Endothelial cell of umbilical vein (primary cell): ENCODE measurements around the gene KDM3A. TPM values are rescaled to one million over a fixed set of nuclear protein-coding genes. Genes with fewer than 3 reads are reported as not detected.

Source experiments
- BruUV-seq: library from RNA; stranded (reverse); fragments of 400-500 nt; replicated peaks from 2 replicates; lab custom pipeline; 2021; lab: Mats Ljungman, UMichigan
- CTCF ChIA-PET: fragments of 300-600, 350-600 bp; sonication (Branson Sonifier 250); formaldehyde crosslinking; loops from one replicate; lab custom pipeline; 2021; ENCODE audit warnings: antibody characterized with exemption, inconsistent platforms; lab: Charles Lee
- POLR2A ChIA-PET: fragments of 300-600, 350-600 bp; sonication (Branson Sonifier 250); formaldehyde crosslinking; loops from one replicate; lab custom pipeline; 2021; ENCODE audit warnings: antibody characterized with exemption, inconsistent platforms; lab: Charles Lee
- DNase-seq: peaks from one replicate; pipeline ENCODE4 v3.0.0-alpha.2; 2011; ENCODE audit warnings: low read depth, low spot score
- FAIRE-seq: peaks from 2 replicates; lab custom pipeline; 2011; peaks lifted over from hg19 to GRCh38; lab: Jason Lieb, UNC
- H2AFZ ChIP-seq: 2 replicates; pipeline ENCODE4 v1.6.0; 2012; ENCODE audit warnings: low read depth, low read length, control low read depth, inconsistent platforms
- H3K27ac ChIP-seq: 2 replicates; pipeline ENCODE4 v1.5.1; 2011; ENCODE audit warnings: low read depth, mild to moderate bottlenecking, control low read depth, low read length, moderate library complexity; ENCODE audit not compliant: insufficient read depth
- H3K27me3 ChIP-seq, 2 experiments: 2 replicates each; pipeline versions ENCODE4 v1.6.0 to v1.6.1; 2011; ENCODE audit warnings: low read length in 2 of 2, mixed read lengths in 1 of 2; ENCODE audit not compliant: control insufficient read depth in 2 of 2, insufficient read depth in 2 of 2
- H3K36me3 ChIP-seq, 2 experiments: 2 replicates in 1 of 2; 3 replicates in 1 of 2; pipeline ENCODE4 v1.5.1; 2011; ENCODE audit warnings: low read length in 2 of 2, mild to moderate bottlenecking in 1 of 2, moderate library complexity in 1 of 2; ENCODE audit not compliant: control insufficient read depth in 2 of 2, insufficient read depth in 2 of 2; ENCODE audit errors: extremely low read depth in 1 of 2
- H3K4me1 ChIP-seq: 3 replicates; pipeline ENCODE4 v1.5.1; 2011; ENCODE audit warnings: mild to moderate bottlenecking, low read length; ENCODE audit not compliant: control insufficient read depth, insufficient read depth; ENCODE audit errors: extremely low read depth
- H3K4me2 ChIP-seq: 2 replicates; pipeline ENCODE4 v1.6.1; 2011; ENCODE audit warnings: low read length, control low read depth, mixed read lengths; ENCODE audit not compliant: insufficient read depth
- H3K4me3 ChIP-seq, 3 experiments: fragments of 200-600 bp in 1 of 3; sonication (generic), shearing (Covaris generic) in 1 of 3; replicated peaks in 1 of 3; 2 replicates each; pipeline ENCODE4 v1.5.1; 2011 to 2016; ENCODE audit warnings: control low read depth in 3 of 3, low read length in 3 of 3, mild to moderate bottlenecking in 2 of 3, inconsistent platforms in 1 of 3, low read depth in 1 of 3, moderate library complexity in 1 of 3; ENCODE audit not compliant: insufficient read depth in 1 of 3
- H3K79me2 ChIP-seq: 2 replicates; pipeline ENCODE4 v1.6.0; 2012; ENCODE audit warnings: low read length, inconsistent platforms; ENCODE audit not compliant: control insufficient read depth, insufficient read depth
- H3K9ac ChIP-seq: replicated peaks from 2 replicates; pipeline ENCODE3; 2011; ENCODE audit warnings: low read length, control low read depth; ENCODE audit not compliant: insufficient read depth; ENCODE audit errors: extremely low read depth
- H3K9me1 ChIP-seq: replicated peaks from 3 replicates; pipeline ENCODE4 v1.6.0; 2011; ENCODE audit warnings: mild to moderate bottlenecking, low read length; ENCODE audit not compliant: control insufficient read depth, insufficient read depth; ENCODE audit errors: extremely low read depth
- H3K9me3 ChIP-seq: replicated peaks from 2 replicates; pipeline ENCODE4 v1.5.1; 2012; ENCODE audit warnings: low read length, inconsistent platforms; ENCODE audit not compliant: control insufficient read depth, insufficient read depth
- H4K20me1 ChIP-seq: replicated peaks from 2 replicates; pipeline ENCODE3; 2011; ENCODE audit warnings: mild to moderate bottlenecking, low read length; ENCODE audit not compliant: control insufficient read depth, insufficient read depth; ENCODE audit errors: extremely low read depth
- CTCF ChIP-seq, 2 donors: IDR thresholded peaks; 1 replicate in 1 of 2; 2 replicates in 1 of 2; pipeline ENCODE4 v1.5.1; 2011; ENCODE audit warnings: low read length in 2 of 2, mild to moderate bottlenecking in 2 of 2, moderate library complexity in 2 of 2, control low read depth in 1 of 2, inconsistent platforms in 1 of 2, low read depth in 1 of 2; ENCODE audit not compliant: insufficient read depth in 1 of 2; ENCODE audit errors: extremely low read depth in 1 of 2
- EZH2 ChIP-seq: IDR thresholded peaks from 2 replicates; pipeline ENCODE4 v1.6.1; 2012; ENCODE audit warnings: borderline replicate concordance, low read depth, mild to moderate bottlenecking, moderate library complexity, low read length, inconsistent platforms; ENCODE audit not compliant: severe bottlenecking
- FOS ChIP-seq: IDR thresholded peaks from 2 replicates; pipeline ENCODE4 v1.6.1; 2011; ENCODE audit warnings: mild to moderate bottlenecking, low read length, moderate library complexity, borderline replicate concordance; ENCODE audit not compliant: insufficient read depth
- GATA2 ChIP-seq: IDR thresholded peaks from 2 replicates; pipeline ENCODE4 v1.7.0; 2011; ENCODE audit warnings: low read depth, mild to moderate bottlenecking, moderate library complexity, mixed read lengths, low read length; ENCODE audit not compliant: insufficient read length, insufficient read depth
- JUN ChIP-seq: IDR thresholded peaks from 2 replicates; pipeline ENCODE4 v1.6.1; 2011; ENCODE audit warnings: borderline replicate concordance, low read depth; ENCODE audit not compliant: insufficient read length, insufficient read depth
- MAX ChIP-seq: IDR thresholded peaks from 2 replicates; pipeline ENCODE4 v1.6.1; 2011; ENCODE audit not compliant: insufficient read depth, insufficient read length
- MYC ChIP-seq: IDR thresholded peaks from one replicate; pipeline ENCODE4 v1.6.1; 2011; ENCODE audit warnings: mild to moderate bottlenecking, low read depth, low read length
- POLR2A ChIP-seq: IDR thresholded peaks from 2 replicates; pipeline ENCODE4 v1.6.1; 2012; ENCODE audit warnings: low read depth, mild to moderate bottlenecking, control low read depth, low read length
- POLR2AphosphoS5 ChIP-seq: IDR thresholded peaks from 2 replicates; pipeline ENCODE4 v1.6.1; 2012; ENCODE audit warnings: low read depth, mild to moderate bottlenecking, control low read depth, low read length, moderate library complexity; ENCODE audit not compliant: insufficient read depth
- dilution Hi-C: fragments of 300-500 bp; cut with MboI; formaldehyde crosslinking; loops from one replicate; pipeline ENCODE4 v1.15.0; 2019; ENCODE audit warnings: low sequenced_read_pairs; ENCODE audit not compliant: extremely low pct_ligation_motif_present
- intact Hi-C: fragments of 100-400 bp; cut with micrococcal nuclease; formaldehyde crosslinking; loops from one replicate; pipeline ENCODE4 v1.10.0; 2022
- polyA plus RNA-seq, 4 experiments: library from polyadenylated mRNA; depleted of rRNA in 3 of 4; stranded (reverse) in 3 of 4; unstranded in 1 of 4; fragments of >200 nt; gene quantifications; 2 replicates each; pipeline versions ENCODE4 v1.2.1 to v1.2.3, GENCODE V29; 2011 to 2012; ENCODE audit warnings: missing spikeins in 1 of 4
- total RNA-seq: library from RNA; stranded (reverse); gene quantifications from 2 replicates; pipeline ENCODE4 v1.2.3, GENCODE V29; 2021

Gene KDM3A
- total and polyA plus RNA-seq, 2 donors (not counting 3 experiments of a cell fraction or from before 2014, with no cell fraction given), result 13.5 to 29.5 TPM

GRCh38 chr2:86461042-86461743 is 20.0 kb downstream of the KDM3A start:
- intact Hi-C loops, result no loop called here
- peaks cover 15 to 22% of the 10 kb centered on the region in 2 experiments for H3K36me3 ChIP-seq
- no peak overlapping the region for H3K4me2 ChIP-seq
- TF ChIP-seq FOS, result no peak
- TF ChIP-seq EZH2, result no peak
- no peak for TF ChIP-seq MYC
- no peak for TF ChIP-seq MAX
- no peak for TF ChIP-seq CTCF (IDR thresholded peaks at IDR 0.05; ENCODE audit: extremely low read depth in 1 of 2, insufficient read depth in 1 of 2, low read depth in 1 of 2, low read length in 2 of 2)
- no peak for TF ChIP-seq POLR2AphosphoS5
- TF ChIP-seq JUN, result no peak
- no peak for TF ChIP-seq POLR2A
- TF ChIP-seq GATA2, result no peak
- H3K4me1 ChIP-seq, result no peaks in the 10 kb centered on the region
- no peak overlapping the region for H3K27ac ChIP-seq
- no peak overlapping the region for H2AFZ ChIP-seq
- FAIRE-seq (no peak), DNase-seq (no peak)
- dilution Hi-C loops, result no loop called here
- CTCF ChIA-PET, result interaction anchor here (1.7 kb wide), 1 partner anchor 10 kb away, joined by 3 read pairs; no protein-coding TSS in a partner anchor
- no peak overlapping the region for H3K4me3 ChIP-seq
- H3K9me3 ChIP-seq, result no peaks in the 10 kb centered on the region
- no TSS peak for BruUV-seq
- H3K9ac ChIP-seq, result no peak overlapping the region
- H3K27me3 ChIP-seq, result no peaks in the 10 kb centered on the region
- H4K20me1 ChIP-seq, result no peaks in the 10 kb centered on the region
- POLR2A ChIA-PET, result no interaction called here
- H3K9me1 ChIP-seq, result no peaks in the 10 kb centered on the region
- H3K79me2 ChIP-seq, result no peaks in the 10 kb centered on the region
